Fibroblast of skin of left quadriceps (primary cell): Measurements from ENCODE around the gene CEP68.
"Not testable (repeated sequence)": the region's sequence is repeated elsewhere in the genome, so short reads cannot be mapped to it uniquely, and the experiment has no call there.

Experiments
- DNase-seq, 2 experiments: peaks; one replicate each; pipeline ENCODE4 v3.0.0-alpha.2; 2013; ENCODE audit warnings: low read depth in 2 of 2

Gene CEP68

DNA sequence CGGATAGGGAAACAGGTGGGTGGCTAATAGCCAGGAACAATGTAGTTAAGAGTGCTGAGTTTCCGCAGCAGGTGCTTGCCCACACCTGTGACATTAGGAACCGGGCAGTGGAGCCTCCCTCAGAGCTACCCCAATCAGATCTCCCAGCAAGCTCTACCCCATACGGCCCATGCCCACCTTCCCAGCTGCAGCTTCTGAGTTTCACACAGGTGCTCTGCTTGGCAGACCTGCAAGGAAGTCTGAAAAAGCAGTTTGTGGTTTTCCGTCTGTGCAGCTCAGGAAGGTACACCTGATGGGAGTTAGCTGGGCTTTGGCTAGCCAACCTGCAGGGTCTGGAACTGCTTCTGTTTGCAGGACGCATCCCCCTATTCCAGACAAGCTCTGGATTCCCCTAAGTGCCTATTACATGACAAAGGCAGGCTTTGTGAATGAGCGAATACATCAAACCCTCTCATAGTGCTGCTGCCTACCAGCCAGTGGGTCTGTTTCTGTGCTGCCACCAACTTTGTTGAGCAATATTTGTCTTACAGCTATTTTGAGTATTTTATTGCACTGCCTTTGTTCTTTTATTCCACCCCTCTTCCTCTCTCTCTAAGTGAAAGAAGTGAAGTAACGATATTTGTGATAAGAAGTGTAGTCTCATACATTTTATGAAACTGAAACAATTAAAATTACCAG lies 24.7 kb upstream of the CEP68 start:
- DNase-seq = no peak

DNA sequence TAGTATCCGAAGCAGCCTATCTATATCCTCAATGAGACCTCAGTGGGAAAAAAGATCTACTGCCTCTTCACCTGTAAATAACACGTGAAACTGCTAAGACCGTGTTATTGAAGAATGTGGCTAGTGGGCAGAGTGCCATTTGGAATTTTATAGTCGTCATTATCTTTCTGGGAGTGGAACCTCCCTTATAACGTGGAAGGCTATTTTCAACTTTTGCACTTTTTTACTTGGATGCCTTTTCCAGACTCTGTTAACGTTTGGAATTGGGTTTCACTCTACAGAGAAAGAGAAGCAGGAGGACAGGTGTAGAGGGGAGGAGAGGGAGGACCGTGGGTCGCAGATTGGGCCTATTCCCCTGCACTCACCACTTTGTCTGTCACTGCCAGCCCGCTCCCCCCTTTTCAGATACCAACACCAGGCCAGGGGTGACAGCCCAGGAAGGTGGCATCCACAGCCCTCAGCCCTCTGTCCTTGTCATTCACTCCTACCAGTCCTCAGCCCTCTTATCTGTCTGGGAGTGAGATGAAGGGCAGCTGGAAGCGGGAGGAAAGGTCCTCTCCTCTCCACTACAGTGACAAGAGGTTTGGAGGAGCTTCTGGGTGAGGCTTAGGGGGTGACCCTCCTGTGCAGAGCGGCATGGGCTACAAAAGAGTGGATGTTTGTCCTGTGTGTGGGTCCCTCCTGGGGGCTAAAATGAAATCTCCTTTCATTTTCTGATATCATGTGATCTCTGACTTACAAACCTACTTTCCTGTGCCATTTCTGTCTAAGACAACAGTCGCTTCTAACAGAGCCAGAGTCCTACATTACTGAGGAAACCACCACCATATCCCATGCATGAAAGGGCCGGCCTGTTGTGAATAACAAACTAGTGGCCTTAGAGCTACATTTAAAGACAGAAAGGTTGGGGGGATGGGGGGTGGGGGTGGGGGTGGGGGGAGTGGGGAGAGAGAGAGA lies 23.9 kb upstream of the CEP68 start:
- DNase-seq = no peak

DNA sequence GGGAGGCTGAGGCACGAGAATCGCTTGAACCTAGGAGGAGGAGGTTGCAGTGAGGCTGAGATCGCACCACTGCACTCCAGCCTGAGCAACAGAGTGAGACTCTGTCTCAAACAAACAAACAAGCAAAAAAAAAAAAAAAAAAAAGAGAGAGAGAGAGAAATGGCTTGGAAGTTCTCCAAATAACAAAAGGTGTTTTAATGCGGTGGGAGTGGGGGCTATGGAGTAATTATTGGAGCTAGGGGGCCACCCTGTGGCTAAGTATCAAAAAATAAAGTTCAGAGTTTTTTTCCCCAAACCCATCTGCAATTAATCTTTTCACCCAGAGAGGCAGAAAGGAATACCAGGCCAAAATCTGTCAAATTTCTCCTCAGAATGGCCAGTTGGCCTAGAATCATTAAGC lies 23.0 kb upstream of the CEP68 start:
- DNase-seq = no peak

DNA sequence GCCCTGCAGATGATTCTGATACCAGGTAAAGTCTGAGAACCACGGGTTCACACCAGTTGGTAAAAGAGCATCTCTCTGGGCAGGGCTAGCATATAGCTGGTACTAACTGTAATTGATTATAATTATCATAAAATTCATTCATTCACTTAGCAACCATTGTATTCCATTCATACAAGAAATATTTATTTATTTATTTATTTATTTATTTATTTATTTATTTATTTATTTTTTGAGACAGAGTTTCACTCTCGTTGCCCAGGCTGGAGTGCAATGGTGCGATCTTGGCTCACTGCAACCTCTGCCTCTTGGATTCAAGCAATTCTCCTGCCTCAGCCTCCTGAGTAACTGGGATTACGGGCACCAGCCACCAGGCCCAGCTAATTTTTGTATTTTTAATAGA lies 22.5 kb upstream of the CEP68 start:
- not testable (repeated sequence) for DNase-seq

DNA sequence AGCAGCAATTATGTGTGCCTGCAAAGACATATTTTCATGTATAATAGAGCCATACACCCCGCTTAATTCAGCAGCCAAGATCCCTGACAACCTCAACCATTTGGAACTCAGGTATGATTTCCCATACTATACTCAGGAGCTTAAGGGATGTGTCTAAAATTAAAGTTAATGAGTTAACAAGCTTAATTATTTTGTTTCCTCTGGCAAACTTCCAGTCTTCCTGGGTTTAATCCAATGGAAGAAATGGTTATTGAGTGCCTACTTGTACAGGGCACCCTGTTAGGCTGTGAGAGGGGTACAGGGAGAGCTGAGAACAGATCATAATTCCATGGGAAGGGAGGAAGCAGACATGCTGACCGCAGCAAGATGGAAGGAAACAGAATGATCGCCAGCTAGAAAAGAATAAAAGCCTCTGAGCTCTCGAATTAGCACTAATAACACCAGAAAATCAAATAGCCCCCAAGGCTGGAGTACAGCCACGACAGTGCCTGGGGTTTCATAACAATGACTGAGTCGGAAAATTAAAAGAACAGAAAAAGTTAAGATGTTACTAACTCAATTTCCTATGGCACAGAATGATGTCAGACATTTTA lies 20.8 kb upstream of the CEP68 start:
- DNase-seq = no peak

DNA sequence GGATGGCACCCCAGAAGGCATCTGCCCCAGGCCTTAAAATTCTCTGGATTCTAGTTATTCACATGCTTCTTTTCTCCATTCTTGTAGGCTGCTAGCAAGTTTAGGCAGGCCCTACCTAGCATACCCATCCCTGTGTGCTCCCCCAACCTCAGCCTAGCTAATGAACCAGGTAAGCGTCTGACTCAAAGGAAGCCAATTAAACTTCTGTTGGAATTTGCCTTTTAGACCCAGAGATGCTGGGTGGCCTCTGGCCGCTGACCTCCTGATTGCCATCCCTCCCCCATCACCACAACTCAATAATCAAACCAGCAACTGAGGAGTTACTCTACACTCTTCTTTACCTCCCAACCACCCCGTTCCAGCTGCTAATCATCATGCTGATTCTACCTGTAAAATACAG lies 19.0 kb upstream of the CEP68 start:
- DNase-seq = no peak

DNA sequence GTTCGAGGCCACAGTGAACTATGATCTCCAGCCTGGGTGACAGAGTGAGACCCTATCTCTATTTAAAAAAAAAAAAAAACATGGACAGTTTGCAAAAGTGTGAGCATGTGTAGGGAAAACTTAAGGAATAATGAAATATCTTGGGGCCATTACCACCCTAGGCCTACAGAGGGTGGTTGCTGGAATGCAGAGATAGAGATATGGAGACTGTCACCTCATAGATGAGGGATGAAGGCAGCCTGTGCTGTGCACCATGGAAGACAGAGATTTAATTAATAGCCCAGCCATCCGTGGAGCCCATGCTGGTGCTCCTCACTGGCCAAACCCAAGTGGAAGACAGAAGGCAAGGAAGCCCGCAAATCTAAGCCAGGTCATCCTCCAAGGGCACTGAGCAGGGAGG lies 16.6 kb upstream of the CEP68 start:
- DNase-seq = no peak

DNA sequence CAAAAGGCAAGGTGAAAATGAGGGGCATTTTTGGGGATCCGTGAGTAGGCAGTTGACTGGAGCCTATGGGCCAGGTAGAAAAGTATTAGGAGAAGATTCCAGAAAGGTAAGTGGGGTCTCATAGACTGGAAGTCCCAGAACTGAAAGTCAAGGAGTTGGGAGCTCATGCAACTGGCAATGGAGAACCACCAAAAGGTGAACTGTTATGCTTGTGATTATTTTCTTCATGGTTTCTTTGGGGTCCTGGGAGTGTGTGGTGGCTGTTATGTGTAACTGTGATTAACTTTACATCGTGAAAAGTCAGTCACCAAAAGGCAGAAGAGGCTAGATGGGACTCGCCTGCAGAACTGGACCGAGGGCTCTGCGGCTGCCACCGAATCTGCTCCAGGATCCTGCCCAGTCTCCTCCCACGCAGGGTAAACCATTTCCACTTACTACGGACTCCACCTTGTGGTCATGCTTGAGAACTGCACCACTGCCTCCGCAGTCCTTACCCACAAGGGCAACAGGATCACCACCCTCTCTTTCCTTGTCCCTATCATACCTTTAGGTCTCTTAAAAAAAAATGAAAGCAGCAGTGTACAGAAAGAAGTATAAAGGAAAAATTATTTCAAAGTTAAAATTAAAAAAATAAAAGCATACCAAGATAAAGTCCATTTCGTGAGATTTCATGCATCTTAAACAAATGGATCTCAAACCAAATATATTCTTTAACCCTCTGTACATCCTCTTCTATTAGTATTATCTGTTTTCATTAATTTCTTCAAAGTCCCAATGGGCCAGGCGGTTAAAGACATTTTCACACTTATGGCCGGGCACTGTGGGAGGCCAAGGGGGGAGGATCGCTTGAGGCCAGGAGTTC lies 15.6 kb upstream of the CEP68 start:
- peak in 1 of 2 experiments; percentile 50 for DNase-seq

DNA sequence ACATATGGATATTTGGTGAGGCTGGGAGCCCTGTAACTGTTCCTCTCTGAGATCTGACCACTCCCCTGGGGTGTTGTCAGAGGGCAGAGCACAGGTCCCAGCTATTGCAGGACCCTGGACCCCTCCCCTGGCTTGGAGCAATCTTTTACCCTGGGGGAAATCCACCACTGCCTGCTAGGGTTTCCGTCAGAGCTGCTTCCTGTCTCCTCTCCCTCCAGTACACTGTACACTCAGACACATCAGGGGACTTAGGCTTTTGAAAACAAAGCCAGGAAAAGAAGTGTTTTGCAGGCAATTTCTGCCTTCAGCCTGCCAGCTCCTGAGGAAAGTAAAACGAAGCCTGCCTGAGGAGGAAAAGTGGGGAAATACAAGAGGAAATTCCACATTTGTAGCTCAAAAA lies 13.2 kb upstream of the CEP68 start:
- DNase-seq = no peak

DNA sequence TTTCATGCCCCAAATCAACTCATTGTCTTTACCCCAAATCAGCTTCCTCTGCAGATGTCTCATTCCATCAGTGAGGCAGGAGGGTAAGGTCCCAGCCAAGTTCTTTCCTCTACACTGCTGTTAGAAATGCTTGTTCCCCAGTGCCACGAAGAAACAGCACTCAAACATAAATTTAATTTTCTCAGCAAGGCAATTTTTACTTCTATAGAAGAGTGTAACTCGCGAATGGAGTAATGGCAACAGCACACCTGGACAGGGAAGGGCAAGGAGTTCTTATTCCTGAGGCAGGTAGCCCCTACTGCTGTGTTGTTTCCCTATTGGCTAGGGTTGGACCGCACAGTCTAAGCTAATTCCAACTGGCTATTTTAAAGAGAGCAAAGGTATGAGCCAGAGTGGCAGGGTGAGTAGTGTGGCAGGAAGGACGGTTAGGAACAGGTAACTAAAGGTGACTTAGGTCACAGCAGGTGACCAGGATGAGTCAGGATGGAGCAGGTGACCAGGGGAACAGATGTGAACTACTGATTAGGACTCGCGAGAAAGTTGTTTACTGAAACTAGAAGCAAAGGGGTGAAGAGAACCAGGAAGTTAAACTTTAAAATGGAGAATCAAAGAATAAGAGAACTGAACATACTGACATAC lies 12.0 kb upstream of the CEP68 start:
- DNase-seq = no peak

DNA sequence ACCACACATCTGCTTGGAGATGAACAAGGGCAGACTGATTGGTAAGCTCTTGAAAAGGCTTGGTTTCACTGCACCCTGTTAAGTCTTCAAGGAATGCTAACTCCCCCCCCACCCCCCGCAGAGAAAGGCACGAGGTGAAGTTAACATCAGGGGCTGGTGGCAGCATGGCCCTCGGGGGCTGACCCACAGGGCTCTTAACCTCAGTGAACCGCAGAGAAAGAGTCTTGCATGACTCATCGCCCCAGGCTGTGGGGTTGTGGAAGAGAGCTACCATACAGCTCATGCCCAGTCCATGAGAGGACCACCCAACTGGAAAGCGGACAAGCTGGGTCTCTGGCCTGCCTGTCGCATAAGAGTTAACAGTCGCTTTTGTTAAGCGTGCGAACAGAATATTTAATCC lies 10.6 kb upstream of the CEP68 start:
- no peak for DNase-seq

DNA sequence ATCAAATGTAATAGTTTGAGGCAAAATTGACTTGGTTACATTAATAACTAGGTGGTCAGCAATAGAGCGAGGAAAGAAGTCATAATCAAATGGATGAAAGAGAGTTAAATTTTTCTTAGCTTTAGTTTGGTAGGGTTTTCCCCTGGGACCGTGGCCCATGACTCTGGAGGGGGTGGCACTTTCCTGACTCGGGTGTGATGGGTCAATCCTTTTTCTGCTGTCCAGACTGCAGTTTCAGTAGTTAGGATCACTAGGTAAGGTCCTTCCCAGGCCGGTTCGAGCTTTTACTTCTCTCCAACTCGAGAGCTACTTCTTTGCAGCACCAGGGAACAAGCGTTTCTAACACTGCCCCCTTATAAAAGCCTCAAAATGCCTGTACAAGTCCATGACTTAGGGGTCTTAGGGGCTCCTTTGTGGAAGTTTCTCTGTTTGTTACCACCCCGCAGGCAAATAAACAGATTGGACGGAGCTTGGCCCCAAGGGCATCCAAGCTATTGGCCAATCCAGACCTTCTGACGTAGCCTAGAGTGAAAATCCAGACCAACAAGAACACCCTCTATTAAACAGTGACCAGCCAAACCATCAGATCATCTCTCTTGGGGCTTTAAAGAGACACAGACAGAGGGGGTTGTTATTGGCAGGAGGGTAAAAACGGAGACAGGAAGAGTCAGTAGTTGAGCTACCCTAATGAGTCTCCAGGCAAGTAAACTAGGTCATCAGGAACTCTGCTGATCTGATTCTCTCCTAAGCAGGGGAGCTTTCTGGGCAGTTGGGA lies 9.4 kb upstream of the CEP68 start:
- DNase-seq = no peak

DNA sequence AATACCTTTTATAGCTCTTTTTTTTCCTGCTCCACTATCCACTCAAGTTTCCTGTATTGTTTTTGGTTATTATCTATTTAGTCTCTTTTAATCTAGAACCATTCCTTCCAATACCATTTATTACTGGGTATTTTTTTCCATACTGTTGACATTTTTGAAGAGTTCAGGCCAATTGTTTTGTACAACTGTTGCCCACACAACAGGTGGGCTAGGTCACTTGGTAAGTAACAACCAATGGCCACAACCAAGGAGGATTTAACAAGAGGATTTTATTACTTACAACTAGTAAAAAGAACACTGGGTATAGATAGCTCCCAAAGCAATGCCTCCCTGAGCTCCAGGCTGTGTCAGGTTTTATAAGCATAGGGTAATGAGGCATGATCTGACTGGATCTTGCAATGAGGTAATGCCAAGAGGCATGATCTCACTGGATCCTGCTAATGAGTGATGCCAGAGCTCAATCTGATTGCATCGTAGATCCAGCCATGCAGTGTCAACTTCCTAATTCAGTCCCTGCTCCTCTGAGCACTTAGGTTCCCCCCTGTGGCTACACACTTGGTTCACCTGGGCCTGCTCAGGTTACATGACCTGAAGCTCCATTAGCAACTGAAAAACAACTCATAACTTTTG lies 7.1 kb upstream of the CEP68 start:
- no peak for DNase-seq

DNA sequence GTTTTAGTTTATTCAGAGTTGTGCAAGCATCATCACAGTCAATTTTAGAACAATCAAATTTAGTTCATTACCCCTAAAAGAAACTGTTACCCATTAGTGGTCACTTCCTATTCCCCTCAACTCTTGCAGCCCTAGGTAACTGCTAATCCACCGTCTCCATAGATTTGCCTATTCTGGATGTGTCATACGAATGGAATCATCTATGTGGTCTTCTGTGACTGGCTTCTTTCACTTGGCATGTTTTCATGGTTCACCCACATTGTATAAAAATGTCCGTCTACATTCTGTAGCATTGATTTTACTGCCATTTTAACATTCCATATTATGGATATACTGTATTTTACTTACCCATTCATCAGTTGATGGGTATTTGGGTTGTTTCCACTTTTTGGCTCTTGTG lies 5.3 kb upstream of the CEP68 start:
- no peak for DNase-seq

DNA sequence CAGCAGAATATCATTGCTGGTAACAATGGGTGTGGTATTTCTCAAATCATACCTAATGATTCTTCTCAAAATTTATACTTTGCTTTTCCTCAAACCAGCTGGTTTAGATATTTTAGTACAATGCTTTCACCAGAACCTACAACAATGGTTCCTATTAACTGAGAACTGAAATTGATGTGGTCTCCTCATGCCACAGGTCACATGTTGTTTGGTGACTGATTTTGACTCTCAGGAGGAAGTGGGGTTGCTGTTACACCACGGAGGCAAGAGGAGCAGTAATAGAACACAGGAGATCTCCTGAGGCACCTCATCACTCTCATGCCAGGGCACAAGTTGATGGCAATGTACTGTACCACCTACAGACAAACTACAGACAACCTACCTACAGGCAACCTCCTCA lies 3.0 kb upstream of the CEP68 start:
- DNase-seq = no peak

DNA sequence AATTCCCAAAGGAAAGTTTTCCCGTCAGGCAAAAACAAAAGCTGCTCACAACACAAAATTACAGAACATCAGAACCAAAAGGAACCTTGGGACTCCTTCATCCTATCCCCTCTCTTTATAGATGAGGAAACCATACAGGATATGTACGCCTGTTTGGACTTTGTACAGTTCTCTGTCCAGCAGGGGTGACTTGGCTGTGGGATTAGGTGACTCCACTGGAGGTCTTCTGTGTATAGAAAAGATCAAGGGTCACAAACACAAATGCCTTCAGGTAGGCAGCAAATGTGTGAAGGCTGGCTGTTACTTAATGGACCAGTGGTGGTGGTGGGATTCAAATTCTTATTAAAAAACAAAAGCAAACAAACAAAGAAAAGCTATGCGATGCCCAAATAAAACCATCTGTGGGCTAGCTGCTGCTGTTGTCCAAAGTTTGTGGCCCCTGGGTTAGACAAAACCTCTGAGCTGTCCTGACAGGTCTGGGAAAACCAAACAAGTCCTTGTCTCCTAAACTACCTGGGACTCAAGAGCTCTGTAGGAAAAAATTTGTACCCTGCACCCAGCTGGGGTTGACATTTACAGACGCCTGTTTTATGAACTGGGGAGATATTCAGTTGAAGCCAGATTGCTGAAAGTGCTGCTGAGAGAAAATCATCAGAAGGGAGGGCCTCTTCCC lies 1.3 kb upstream of the CEP68 start:
- DNase-seq = no peak

DNA sequence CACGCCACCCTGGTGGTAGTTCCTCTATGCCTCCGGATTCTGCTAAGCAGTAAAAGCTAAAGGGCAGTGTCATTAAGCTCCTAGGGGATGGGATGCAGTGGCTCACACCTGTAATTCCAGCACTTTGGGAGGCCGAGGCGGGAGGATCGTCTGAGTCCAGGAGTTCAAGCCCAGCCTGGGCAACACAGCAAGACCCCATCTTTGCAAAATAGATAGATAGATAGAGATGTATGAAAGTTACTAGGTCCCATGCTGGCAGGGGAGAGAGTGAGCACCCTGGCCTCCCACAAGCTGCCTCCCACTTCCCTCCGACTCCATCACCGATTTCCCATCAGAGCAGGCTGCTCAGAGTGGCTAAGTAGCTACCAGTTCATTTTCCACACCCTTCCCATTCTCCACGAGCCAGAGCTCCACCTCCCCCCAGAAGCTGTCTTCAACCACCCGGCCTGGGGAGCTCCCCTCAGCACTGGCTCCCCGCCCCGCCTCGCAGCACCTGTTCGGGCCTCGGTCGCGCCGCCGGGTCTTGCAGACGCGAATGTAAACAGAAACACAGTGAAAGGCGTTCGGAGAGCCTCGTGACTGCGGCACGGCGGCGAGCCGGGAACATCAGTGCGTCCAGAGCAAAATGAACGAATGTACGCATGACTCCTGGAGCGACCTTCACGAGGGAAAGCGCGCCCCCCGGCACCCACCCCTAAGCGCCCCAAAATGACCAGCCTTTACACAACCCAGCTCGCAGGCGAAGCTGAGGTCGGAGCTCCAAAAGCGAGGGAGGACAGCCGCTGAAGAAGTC lies 598 bp upstream of the CEP68 start:
- no peak for DNase-seq

DNA sequence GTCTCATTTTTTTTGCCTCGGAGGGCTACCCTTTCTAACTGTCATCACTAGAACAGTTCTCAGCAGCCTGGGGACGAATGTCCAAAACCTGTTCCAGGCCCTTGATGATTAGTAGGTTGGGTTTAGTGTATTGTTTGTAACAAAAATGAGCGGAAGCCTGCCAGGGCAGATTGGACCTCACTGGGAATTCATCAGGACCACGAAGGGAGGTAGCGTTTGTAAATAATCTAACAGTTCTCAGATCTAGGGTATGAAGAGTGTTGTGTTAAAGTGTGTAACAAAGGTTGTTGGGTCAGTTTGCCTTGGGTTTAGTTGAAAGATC lies 799 bp downstream of the CEP68 start:
- DNase-seq = no peak
